Right ventricle myocardium superior (tissue), 1 donor: ENCODE data around the gene DHRS4. TPM values are rescaled to one million over a fixed set of nuclear protein-coding genes. Genes with fewer than 3 reads are reported as not detected.

ENCODE experiments used
- ATAC-seq: fragments of 200-7000 bp; cut with Tn5 transposase; one replicate; pipeline ENCODE4 v1.9.1; 2020; ENCODE audit warnings: mild to moderate bottlenecking; ENCODE audit not compliant: poor library complexity
- DNase-seq: peaks from one replicate; pipeline ENCODE4 v3.0.0-alpha.2; 2020
- intact Hi-C: fragments of 100-400 bp; cut with DNase I; formaldehyde crosslinking; loops from one replicate; pipeline ENCODE4 v1.11.2; 2022
- long read RNA-seq: library from polyadenylated mRNA; unstranded; transcript quantifications from one replicate; pipeline ENCODE4 v2.0.0, GENCODE V29; 2021
- total RNA-seq: library from RNA; stranded (reverse); fragmentation: NEBNext Ultra II Directional; extraction: Animal tissue kit (Norgen Biotek cat#: 25700); gene quantifications from one replicate; pipeline ENCODE4 v1.2.1, GENCODE V29; 2021
- donor health status: DM: no; HTN: yes; CAD: no; lungs with severe emphysema.

DHRS4 gene
- 28.1 TPM for total RNA-seq
- long read RNA-seq, transcript DHRS4-203 (5 exons, 727 nt), result minor isoform, 19 of 45 reads
- long read RNA-seq, transcript DHRS4-201 (8 exons, 1,443 nt), result major isoform, 21 of 45 reads
- long read RNA-seq, partial matches to known transcripts, result 2 of 45 reads
- long read RNA-seq, other reads (novel, unspliced or antisense), result 3 of 45 reads

- intact Hi-C loops, result no loop called here
- peak; percentile 97 for ATAC-seq
- peak; percentile 88 for DNase-seq
Observed at GRCh38 chr14:23953464-23954278, at the start of gene DHRS4. Gene DHRS4, plus strand, starts transcription at chr14:23953770. Its CDS starts 19 bp downstream, at chr14:23953789.

GRCh38 chr14:23910101-23910875 lies 43.3 kb upstream of the DHRS4 start:
- DNase-seq, result no peak
- intact Hi-C loops, result no loop called here
- ATAC-seq, result peak; percentile 64

GRCh38 chr14:23910876-23911210 lies 42.7 kb upstream of the DHRS4 start:
- no peak for DNase-seq
- no peak for ATAC-seq
- intact Hi-C loops, result no loop called here

- no peak for DNase-seq
- intact Hi-C loops, result no loop called here
- ATAC-seq, result no peak
Observed at GRCh38 chr14:23915559-23915958, 38.0 kb upstream of the DHRS4 start.

DNA sequence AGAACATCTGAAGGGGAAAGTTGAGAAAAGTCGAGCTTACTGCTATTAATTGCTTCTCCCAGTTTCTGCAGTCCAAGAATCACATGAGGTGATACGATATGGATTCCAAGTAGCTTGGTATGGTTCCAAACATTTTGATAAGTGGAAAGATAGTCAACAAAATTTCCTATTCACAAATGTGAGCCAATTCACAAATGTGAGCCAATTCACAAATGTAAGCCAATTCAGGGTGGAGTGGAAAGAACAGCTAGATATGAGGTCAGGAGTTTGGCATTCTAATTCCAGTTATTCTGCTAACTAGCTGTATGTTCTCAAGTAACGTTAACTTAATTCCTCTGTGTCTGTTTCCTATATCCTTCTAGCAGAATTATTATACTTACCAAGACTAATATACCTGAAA lies 37.6 kb upstream of the DHRS4 start:
- ATAC-seq, result peak; percentile 63
- intact Hi-C loops, result no loop called here
- no peak for DNase-seq

DNA sequence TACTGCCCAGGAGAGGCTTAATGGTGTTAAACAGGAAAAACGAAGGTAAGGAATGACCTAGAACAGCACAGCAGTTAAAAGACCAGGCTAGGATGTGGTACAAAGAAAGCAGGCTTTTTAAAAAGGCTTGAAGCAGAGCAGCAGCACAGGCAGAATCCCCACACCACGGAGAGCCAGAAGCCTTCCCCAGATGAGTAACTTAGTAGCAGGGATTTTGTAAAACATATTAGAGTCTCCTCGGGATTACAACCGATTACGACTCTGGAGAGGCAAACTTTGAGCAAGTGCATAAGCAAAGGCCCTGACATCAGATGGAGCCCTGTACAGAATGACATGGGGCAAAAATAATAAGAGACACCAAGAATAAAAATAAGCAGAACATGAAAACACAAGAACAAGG lies 37.1 kb upstream of the DHRS4 start:
- intact Hi-C loops, result no loop called here
- ATAC-seq (peak; percentile 51), DNase-seq (no peak)

GRCh38 chr14:23922545-23922944 lies 31.0 kb upstream of the DHRS4 start:
- ATAC-seq, result no peak
- no peak for DNase-seq
- intact Hi-C loops, result no loop called here

GRCh38 chr14:23925523-23926075 lies 28.0 kb upstream of the DHRS4 start:
- intact Hi-C loops, result loop anchor here (5.0 kb wide), 1 partner anchor 338 kb away; no protein-coding TSS in a partner anchor
- ATAC-seq (no peak), DNase-seq (no peak)

DNA sequence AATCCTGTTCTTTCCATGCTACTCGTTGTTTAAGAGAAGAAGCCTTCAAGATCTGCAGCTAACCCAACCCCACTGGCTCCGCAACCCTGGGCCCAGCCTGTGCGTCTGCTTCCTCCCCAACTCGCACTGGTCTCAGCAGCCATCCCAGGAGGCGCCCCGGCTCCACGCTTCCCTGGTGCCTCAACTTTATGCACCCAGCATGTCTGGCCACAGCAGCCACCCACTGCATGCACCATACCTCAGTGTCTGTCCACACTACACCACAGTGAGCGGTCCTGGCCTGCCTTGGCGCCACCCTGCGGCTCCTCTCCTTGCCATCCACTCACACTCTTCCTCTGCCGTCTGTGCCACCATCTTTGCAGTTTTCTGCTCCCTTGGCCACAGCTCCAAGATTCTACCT lies 27.0 kb upstream of the DHRS4 start:
- ATAC-seq, result no peak
- DNase-seq, result no peak
- intact Hi-C loops, result loop anchor here (5.0 kb wide), 1 partner anchor 339 kb away; no protein-coding TSS in a partner anchor

GRCh38 chr14:23929136-23929535 lies 24.4 kb upstream of the DHRS4 start:
- ATAC-seq (no peak), DNase-seq (no peak)
- intact Hi-C loops, result loop anchor here (5.0 kb wide), 1 partner anchor 342 kb away; no protein-coding TSS in a partner anchor

GRCh38 chr14:23929822-23930294 lies 23.7 kb upstream of the DHRS4 start:
- intact Hi-C loops, result loop anchor here (5.0 to 10.0 kb wide), 2 partner anchors 295 to 343 kb away; partner anchors contain the start of gene DHRS2
- DNase-seq (peak; percentile 75), ATAC-seq (peak; percentile 91)

DNA sequence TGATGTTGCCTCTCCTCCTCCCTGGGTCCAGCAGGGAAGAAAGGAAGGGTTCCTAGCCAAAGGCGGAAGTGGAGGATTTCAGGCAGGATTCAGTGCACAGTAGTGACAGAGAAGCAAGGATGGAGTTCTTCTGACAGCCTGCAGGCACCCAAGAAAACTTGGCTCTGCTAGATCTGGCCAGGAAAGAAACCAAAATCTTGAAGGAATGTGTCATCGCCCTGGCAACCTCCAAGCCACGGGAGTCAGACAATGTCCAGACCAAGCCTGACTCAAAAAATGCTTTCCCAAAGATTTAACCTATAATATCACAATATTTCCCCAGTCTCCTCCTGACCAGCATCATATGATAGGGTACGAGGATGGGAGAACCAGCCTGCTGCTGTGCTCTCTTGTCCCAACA lies 22.8 kb upstream of the DHRS4 start:
- peak; percentile 69 for ATAC-seq

DNA sequence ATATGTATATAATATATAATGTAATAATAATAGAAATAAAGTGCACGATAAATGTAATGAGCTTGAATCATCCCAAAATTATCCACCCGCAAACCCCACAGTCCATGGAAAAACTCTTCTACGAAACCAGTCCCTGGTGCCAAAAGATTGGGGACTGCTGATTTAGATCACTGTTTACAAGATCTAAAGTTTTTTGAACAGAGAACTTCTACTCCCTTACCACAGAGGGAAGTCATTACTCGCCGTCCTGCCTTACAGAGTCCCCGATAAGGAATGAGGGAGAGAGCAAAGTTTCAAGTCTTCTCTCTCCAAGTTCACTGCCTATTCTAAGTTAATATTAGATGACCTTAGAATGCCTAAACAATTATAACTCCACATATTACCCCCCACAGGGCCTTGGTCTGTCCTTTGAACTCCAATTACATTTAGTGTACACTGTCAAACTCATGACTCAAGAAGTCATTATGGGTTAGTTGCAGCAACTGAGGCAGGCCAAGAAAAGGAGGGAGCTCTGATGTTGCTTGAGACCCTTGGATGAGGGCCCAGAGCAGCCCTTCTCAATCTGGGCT lies 21.8 kb upstream of the DHRS4 start:
- ATAC-seq, result no peak
- intact Hi-C loops, result loop anchor here (10.0 kb wide), 1 partner anchor 297 kb away; the partner anchor contains the start of gene DHRS2
- DNase-seq, result no peak

More for the DNA sequence above, 22.8 kb upstream of the DHRS4 start:
- intact Hi-C loops, result loop anchor here (10.0 kb wide), 1 partner anchor 296 kb away; the partner anchor contains the start of gene DHRS2
- DNase-seq, result no peak

- ATAC-seq, result no peak
- intact Hi-C loops, result loop anchor here (10.0 kb wide), 1 partner anchor 298 kb away; the partner anchor contains the start of gene DHRS2
Observed at GRCh38 chr14:23932639-23933038, 20.9 kb upstream of the DHRS4 start.

DNA sequence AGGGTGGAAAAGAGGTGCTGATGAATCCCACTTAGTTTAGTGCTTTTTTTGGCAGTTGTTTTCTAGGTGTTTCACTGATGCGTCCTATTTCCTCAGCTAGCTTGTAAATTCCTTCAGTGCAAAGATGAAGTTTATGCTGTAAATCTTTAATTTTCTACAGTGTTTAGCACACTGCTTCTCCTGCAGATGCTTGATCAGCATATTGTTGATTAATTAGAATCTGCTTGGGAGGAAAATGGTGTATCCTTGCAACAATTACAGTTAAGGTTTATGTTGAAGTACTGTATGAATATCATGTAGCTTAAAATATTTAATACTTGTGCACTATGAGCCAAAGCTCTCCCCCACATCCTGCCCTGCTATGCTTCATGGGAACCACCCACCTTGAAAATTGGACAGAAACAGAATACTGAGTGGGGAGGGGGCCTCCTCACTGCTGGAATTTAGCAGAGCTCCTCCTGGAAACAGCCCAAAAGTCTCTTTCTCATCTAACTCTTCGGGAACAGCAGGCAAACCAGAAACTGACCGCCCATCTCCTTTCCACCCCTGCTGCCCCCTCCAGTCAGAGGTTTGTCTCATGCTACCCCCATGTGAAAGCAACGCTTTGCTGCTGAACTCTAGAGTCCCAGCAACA lies 20.3 kb upstream of the DHRS4 start:
- intact Hi-C loops, result loop anchor here (10.0 kb wide), 1 partner anchor 298 kb away; the partner anchor contains the start of gene DHRS2
- DNase-seq (no peak), ATAC-seq (no peak)

More at GRCh38 chr14:23932639-23933038, 20.9 kb upstream of the DHRS4 start:
- DNase-seq, result no peak

- ATAC-seq (no peak), DNase-seq (no peak)
- intact Hi-C loops, result loop anchor here (10.0 kb wide), 1 partner anchor 299 kb away; the partner anchor contains the start of gene DHRS2
Observed at GRCh38 chr14:23933742-23934128, 19.8 kb upstream of the DHRS4 start.

GRCh38 chr14:23935158-23935557 lies 18.4 kb upstream of the DHRS4 start:
- DNase-seq, result no peak
- no peak for ATAC-seq
- intact Hi-C loops, result loop anchor here (10.0 kb wide), 1 partner anchor 300 kb away; the partner anchor contains the start of gene DHRS2
